ENCODE measurements around the gene PKIB. TPM values are rescaled to one million over a fixed set of nuclear protein-coding genes. Genes with fewer than 3 reads are reported as not detected.

The PKIB gene
- total and polyA plus RNA-seq, 10 of the 15 experiments (the other 5 are each of a cell fraction or from before 2014, with no cell fraction given) = 0.20 to 1.8 (median 0.87) TPM

DNA sequence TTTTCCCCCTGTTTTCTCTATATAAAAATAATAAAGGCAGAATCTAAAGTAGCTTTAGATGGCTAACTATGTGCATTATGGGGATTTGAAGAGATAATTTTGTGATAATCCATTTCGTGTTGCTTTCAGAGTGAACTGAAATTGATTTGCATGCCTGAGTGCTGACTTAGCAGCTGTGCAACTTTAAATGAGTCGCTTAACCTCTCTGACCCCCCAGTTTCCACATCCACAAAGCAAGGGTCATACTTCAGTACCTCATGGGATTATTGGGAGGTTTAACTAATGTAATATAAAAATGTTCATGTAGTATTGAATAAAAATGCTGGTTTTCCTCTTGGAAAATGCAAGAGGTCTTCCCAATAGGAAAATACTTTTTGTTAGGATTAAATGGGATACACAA, 105.5 kb downstream of the PKIB start:
- POLR2A ChIA-PET = interaction anchor here (0.9 kb wide), 1 partner anchor 12 kb away, joined by 3 read pairs; no protein-coding TSS in a partner anchor
- CTCF ChIA-PET = interaction anchor here (0.6 to 4.0 kb wide), 8 partner anchors 12 to 224 kb away, joined by 3 to 29 read pairs (median 4); no protein-coding TSS in a partner anchor

More for the DNA sequence above, 105.5 kb downstream of the PKIB start:
- H4K20me1 ChIP-seq (ENCODE audit: control insufficient read depth, insufficient read depth) = no peaks in the 10 kb centered on the region
- no peak overlapping the region for H3K4me2 ChIP-seq (ENCODE audit: control insufficient read depth, insufficient read depth)
- DNase-seq (ENCODE audit: low read depth, low spot score) = no peak
- H2AFZ ChIP-seq (ENCODE audit: control insufficient read depth, low read depth, low read length) = no peak overlapping the region
- no peak overlapping the region for H3K9ac ChIP-seq (ENCODE audit: control insufficient read depth, insufficient read depth, low read length)
- BruUV-seq (replicated peaks) = no TSS peak
- no peak overlapping the region for H3K27ac ChIP-seq (ENCODE audit: control insufficient read depth, insufficient read depth)
- 31% methylated on average over 2 of the region's 2 CpGs for WGBS (ENCODE audit: insufficient coverage, insufficient replicate concordance, low lambda C conversion rate, missing lambda C conversion rate)
- no peak for ATAC-seq
- no peaks in the 10 kb centered on the region; a peak in 1 of 4 replicates for H3K27me3 ChIP-seq (replicated peaks in 1 of 2; ENCODE audit: control insufficient read depth in 2 of 2, insufficient read depth in 2 of 2, low read length in 1 of 2)
- no peak overlapping the region for H3K4me3 ChIP-seq
- in situ Hi-C loops (cut with MboI) (no loop called here), intact Hi-C loops (cut with micrococcal nuclease; ENCODE audit: unreplicated experiment) (loop anchor here (10.0 kb wide), 1 partner anchor 241 kb away; the partner anchor contains the start of gene SERINC1)
- no peaks in the 10 kb centered on the region for H3K36me3 ChIP-seq (ENCODE audit: control insufficient read depth in 2 of 2, insufficient read depth in 2 of 2, low read length in 1 of 2)
- no peak for FAIRE-seq
- ChIA-PET SMC1A (ENCODE audit: uncharacterized antibody, unreplicated experiment) (interaction anchor here (0.9 to 18.7 kb wide), 3 partner anchors 11 to 121 kb away, joined by 3 to 215 read pairs (median 5); no protein-coding TSS in a partner anchor), RAD21 (ENCODE audit: unreplicated experiment) (interaction anchor here (0.8 to 2.7 kb wide), 3 partner anchors 11 to 58 kb away, joined by 3 to 9 read pairs (median 3); no protein-coding TSS in a partner anchor)
- no peaks in the 10 kb centered on the region for H3K4me1 ChIP-seq (ENCODE audit: control insufficient read depth, insufficient read depth, low read length)
- H3K79me2 ChIP-seq (ENCODE audit: control insufficient read depth, insufficient read depth, low read length) = no peaks in the 10 kb centered on the region
- H3K9me3 ChIP-seq (replicated peaks; ENCODE audit: control insufficient read depth, insufficient read depth, low read length) = no peaks in the 10 kb centered on the region
- TF ChIP-seq RUNX3 (IDR thresholded peaks at IDR 0.05; ENCODE audit: low read length) (no peak), SRF (IDR thresholded peaks at IDR 0.05; ENCODE audit: low read depth in 2 of 2, low read length in 2 of 2) (no peak), ZNF622 (IDR thresholded peaks at IDR 0.05) (no peak), GABPA (IDR thresholded peaks at IDR 0.05; ENCODE audit: low read depth) (no peak), NR2C1 (IDR thresholded peaks at IDR 0.05) (no peak), CREB1 (IDR thresholded peaks at IDR 0.05; ENCODE audit: low read depth) (no peak), TAF1 (IDR thresholded peaks at IDR 0.05; ENCODE audit: borderline replicate concordance, low read depth, low read length) (no peak), CBX3 (IDR thresholded peaks at IDR 0.05; ENCODE audit: borderline replicate concordance, low read depth) (no peak), MTA3 (IDR thresholded peaks at IDR 0.05; ENCODE audit: borderline replicate concordance, low read length) (no peak), ZNF274 (IDR thresholded peaks at IDR 0.05; ENCODE audit: insufficient read depth, insufficient read length) (no peak), PAX5 (IDR thresholded peaks at IDR 0.05; ENCODE audit: borderline replicate concordance, low read depth, low read length) (no peak), RFX5 (IDR thresholded peaks at IDR 0.05; ENCODE audit: low read depth, low read length) (no peak), STAT3 (IDR thresholded peaks at IDR 0.05; ENCODE audit: low read depth, low read length) (no peak), NFYB (IDR thresholded peaks at IDR 0.05; ENCODE audit: insufficient read depth, low read depth, low read length) (no peak), SMAD1 (IDR thresholded peaks at IDR 0.05; ENCODE audit: low read depth, partially characterized antibody) (no peak), ATF3 (IDR thresholded peaks at IDR 0.05; ENCODE audit: borderline replicate concordance, extremely low read depth, low read depth, low read length) (no peak), SIN3A (IDR thresholded peaks at IDR 0.05; ENCODE audit: low read depth, low read length) (no peak), RELA (IDR thresholded peaks at IDR 0.05; ENCODE audit: borderline replicate concordance, partially characterized antibody) (no peak)

All from GM12878 (cell line).